Right hindlimb (tissue), 1 donor: Measurements from ENCODE around the gene CDK5.

ENCODE experiments used
- DNase-seq: peaks from one replicate; pipeline ENCODE4 v3.0.0-alpha.2; 2018

Gene CDK5

DNA sequence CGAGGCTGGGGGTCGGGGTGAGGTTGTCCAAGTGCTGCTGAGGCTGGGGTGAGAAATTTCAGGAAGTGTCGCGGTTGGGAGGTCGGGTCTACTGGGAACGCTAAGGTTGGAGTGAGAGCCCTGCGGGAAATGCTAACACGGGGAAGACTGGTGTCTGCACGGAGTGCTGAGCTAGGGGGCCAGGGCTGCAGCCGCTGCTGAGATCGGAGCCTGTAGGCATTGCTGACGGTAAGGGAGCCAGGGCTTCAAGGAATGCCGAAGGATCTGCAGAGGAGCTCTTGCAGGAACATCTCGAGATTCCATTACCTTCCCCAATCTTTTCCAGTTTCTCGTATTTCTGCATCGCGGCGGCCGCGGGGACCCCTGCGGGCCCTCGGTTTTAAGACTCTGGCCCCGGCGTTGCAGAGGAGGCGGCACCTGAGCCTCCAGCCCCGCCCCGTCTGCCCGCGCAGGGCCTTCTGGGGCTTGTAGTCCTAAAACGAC is at the start of gene CDK5:
TSS of gene CDK5 (minus strand) at position 392 of the 483 bp plus-strand sequence. CDS start at position 343, 49 bp downstream.
- no peak for DNase-seq

DNA sequence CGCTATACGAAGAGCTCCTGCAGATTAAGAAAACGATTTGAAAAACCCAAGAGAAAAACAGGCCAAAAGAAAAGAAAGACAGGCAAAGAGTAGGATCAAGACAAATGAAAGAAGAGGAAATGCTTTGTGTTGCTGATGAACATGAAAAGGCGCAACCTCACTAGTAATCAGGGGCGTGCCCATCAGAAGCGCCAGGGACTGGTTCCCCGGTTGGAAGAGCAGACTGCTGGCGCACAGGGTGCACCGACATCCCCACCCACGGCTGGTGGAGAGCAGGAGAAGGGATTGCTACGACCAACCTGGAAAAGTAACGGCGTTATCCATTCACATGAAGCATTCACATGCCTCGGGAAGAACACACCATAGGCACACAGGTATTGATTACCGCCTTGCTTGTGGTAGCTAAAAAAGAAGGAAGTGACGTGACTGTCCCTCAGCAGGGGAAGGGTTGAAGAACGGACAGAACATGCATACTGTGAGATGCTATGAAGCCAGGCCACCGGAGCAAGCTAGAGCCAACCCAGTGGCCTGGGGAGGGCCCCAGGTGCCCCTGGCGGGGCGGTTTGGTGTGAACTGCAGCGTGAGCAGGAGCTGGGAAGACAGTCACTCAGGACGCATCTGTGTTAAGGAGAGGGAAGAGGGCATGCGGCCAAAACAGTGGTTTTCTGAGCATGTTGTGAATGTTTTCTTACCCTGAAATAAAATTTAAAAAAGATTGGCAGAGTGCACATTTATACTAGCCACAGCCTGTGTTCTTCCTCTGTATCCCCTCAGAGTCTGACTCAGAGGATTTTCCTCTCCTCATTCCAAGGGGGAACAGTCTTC is 46.9 kb upstream of the CDK5 start:
- DNase-seq, result no peak

DNA sequence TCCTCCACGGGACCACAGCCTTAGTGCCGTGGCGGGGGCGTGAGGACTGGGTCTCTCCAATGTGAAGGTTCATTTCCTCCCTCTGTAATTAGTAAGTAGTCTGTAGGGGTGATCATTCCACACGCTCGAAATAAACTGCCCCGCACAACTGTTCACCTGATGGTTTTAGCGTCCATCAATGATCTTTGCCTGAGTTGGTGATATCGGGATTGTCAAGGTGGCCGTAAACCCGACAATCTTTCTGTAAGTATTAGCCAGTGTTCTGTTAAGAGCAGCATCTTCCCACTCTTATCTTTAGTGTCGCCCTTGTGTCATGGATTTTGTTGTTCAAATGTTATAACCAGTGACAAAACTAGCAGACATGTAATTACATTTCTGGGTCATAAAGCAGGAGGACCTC is 46.3 kb upstream of the CDK5 start:
- no peak for DNase-seq

DNA sequence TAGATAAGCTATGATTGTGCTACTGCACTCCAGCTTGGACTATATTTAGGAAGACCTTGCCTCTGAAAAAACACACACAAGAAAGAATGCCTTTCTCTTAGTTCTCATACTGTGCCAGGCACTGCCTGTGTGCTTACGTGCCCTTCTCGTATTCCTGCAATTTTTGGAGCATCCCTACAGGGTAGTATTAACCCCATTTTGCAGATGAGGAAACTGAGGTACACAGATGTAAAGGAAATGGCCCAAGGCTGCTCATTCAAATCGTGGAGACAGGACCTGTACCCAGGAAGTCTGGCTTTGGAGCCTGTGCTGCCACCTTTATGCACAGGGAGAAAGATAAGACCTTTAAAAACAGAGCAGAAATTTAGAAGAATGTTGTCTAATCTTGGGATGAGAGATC is 45.3 kb upstream of the CDK5 start:
- no peak for DNase-seq

DNA sequence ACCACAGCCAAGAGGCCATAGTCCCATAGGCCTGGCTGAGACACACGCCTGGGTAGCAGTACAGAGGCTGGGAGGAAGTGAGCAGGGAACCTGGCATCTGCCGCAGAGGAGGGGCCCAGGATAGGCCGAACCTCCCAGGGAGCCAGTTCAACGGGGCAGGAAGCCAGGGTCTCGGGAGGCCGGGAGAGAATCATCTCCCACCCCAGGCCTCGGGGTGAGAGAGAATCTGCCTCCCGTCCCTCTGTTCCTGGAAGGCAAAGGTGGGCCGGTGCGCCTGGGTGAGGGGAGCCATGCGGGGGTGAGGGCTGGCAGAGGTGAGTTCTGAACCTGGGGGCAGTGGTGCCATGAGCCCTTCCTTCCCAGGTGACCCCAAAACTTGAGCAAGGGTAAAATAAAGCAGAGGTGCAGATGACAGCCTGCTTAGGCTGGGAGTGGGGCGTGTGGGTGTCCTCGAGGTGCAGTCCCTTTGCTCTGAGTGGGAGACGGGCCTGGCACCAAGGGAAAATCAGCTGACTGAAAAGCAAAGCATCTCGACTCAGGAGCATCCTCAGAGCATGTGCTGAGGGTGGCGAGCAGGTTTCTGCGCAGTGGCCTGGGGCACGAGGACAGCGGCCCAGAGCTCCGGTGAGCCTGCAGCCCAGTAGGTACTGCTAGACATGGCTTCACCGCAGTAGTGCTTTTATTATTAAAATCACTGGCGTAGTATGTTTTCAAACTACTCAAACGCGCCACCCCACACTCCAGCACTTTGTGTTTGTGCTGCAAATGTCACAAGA is 44.1 kb upstream of the CDK5 start:
- DNase-seq, result no peak

DNA sequence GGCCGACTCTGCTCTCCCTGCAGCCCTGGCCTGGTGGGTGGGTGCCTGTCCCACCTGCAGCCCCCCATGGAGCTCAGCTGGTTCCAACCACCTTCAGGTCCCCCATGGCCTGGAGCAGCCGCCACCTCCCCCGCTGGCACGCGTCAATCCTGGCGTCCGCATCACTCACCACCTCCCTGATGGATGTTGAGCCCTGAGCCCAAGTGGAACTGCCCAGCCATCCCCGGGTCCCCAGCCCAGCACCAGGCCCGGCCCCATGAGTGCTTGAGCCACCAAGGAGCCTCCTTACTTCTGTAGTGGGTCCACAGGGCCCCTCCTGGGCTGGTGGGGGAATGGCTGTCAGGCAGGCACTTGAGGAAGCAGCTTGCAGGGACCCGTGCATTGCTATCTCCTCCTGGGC is 43.2 kb upstream of the CDK5 start:
- DNase-seq, result no peak

DNA sequence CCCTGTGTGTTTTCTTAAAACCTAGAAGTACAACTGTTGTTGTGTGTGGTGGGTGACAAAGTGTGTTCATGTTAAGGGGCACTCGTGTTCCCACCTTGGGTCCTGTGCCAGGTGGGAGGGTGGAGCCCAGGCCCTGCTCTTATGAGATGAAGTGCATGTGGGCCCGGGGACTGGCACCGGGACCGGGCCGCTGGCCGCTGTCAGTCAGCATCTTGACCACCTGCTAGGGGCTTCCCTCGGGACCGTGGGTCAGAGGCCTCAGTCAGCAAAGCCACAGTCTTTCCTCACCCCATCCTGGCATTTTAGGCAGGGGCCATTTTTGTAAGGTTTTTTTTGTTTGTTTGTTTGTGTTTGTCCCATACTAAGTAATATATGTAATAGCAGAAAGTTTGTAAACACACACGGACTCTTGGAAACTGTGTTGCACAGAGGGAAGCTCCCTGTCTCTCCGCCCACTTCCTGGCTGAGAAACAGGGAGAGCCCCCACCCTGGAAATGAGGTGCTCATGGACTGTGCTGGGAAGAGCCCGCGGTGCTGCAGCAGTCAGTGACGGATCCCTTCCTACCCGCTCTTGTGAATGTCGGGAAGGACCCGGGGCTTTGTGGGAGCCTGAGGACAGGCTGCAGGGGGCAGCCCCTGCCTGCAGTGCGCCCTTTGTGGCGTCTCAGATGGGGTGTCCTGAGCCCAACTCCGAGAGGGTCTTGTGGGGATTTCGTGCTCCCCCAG is 42.0 kb upstream of the CDK5 start:
- DNase-seq, result no peak

DNA sequence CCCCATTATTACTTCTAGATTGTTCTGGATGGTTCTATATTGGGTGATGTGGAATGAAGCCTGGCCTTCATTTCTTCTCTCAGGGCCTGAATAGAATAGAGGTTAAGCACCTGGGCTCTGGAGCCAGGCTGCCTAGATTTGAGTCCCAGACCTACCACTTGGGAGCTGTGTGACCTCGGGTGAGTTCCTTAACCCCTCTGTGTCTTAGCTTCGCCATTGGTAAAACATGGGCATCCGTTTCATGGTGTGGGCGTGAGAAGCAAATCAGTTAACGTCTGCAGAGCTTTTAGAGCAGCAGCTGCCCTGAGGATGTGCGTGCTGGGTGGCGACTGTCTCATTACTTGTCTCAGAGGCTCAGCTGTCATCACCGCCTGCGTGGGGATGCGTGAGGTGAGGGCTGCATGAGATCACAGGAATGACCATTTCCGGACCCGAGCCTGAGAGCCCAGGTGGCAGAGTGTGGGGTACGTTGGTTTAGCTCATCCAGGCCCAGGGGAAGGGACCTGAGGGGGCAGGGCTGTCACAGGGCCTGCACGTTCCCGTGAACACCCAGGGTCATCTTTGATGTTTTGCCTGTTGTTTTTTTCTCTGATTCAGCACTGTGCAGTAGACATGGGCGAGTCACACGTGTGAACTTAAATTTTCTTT is 38.3 kb upstream of the CDK5 start:
- no peak for DNase-seq

DNA sequence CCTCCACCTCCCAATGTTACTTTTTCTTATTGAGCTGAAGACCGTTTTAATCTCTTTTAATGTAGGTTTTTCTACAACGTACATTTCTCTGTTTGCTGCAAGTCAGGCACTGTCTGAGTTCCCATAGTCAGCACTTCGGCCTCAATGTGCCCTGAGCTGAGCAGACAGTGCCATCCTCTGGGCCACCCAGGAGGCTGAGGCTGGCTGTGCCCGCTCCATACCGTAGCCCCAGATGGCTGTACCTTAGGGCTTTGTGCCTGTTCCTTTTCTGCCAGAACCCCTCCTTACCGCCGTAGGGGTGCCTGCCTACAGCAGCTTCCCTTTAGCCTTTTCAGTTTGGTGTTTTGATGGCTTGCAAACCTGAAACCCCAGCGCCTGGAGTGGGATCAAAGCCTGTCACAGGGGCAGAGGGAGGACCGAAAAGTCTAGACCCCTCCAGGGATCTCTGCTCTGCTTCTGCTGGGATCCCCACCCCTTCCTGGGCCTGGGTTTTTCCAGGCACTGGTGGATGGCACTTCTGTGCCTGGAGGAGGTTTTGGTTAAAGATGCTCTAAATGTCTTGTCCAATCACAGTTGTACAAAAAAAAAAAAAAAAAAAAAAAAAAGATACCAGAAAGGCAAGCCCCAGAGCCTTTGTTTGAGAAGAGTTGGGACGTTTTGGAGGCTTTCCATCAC is 37.6 kb upstream of the CDK5 start:
- no peak for DNase-seq

DNA sequence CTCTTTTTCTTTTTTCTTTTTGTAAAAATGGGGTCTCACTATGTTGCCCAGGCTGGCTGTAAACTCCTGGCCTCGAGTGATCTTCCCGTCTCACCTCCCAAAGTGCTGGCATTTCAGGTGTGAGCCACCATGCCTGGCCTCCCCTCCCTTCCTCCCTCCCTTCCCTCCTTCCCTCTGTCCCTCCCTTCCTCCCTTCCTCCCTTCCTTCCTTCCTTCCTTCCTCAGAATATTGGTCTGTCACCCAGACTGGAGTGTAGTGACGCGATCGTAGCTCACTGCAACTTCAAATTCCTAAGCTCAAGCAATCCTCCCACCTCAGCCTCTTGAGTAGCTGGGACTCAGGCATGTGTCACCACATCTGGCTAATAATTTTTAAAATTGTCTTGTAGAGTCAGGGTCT is 37.0 kb upstream of the CDK5 start:
- no peak for DNase-seq

DNA sequence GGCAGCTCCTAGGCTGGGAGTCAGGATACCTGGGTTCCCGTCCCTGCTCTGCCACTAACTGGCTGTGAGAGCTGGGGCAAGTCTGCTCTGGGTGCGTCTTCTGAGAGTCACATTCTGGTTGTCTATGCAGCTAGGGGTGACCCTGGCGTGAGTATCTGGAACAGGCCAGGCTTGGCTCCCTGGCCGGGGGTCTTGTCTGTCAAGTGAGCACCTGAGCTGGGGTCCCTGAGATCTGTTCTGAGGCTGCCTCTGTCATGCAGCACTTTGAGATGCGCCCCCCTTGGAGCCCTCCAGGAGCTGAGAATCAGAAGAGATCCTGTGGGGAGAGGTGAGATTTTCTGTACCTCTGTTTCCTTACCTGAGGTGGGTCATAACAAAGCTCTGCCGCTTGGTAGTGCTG is 36.1 kb upstream of the CDK5 start:
- no peak for DNase-seq

DNA sequence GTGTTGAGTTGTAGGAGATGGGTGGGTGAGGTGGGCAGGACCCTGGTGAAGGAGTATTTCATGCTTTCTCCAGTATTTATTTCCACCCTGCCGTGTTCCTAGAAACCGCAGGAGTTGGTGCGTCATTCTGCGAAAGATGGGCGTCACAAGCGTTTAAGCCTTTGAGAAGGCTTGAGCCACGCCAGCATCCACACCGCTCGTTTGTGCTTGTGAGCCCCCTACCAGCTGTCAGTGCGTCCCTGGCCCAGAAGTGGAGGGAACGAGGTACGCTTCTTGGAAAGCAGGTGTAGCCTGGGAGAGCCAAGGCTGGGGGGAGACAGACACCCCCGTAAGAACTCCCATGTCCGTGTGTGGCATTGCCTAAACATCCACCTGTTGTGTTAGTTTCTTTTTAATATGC is 34.3 kb upstream of the CDK5 start:
- DNase-seq, result no peak

DNA sequence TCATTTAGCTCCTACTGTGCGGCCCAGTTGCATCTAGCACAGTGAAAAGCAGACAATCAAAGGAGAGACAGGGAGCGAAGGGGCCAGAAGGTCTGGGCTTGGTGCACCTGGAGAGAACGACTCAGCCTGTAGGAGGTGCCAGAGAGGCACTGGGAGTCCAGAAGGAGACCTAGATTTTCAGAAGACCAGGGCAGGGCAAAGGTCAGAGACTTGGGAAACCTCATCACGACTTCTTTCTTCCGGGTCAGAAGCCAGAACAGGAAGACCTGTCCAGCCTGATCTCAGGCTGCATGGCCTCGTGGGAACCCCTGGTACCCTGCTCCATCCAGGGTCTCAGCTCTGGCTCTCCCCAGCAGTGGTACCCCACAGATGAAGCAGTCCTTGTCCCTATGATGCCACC is 33.7 kb upstream of the CDK5 start:
- DNase-seq, result no peak

DNA sequence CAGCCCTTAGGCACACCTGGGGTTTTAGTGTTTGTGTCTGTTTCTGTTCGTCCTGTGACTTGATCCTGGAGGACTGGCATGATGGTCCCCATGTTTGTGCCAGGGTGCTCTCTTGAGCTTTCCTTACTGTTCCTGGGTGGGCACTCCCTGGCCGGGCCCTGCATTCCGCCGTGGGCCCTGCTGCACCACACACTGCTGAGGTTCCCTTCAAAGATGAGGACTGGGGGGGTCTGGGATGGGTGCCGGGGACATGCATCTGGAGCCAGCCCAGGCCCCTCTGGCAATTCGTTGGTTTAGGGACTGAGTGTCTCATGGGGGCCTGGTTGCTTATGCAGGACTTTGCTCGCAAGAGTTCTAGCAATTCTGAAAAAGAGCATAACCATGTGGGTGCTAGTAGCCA is 33.3 kb upstream of the CDK5 start:
- DNase-seq, result no peak

DNA sequence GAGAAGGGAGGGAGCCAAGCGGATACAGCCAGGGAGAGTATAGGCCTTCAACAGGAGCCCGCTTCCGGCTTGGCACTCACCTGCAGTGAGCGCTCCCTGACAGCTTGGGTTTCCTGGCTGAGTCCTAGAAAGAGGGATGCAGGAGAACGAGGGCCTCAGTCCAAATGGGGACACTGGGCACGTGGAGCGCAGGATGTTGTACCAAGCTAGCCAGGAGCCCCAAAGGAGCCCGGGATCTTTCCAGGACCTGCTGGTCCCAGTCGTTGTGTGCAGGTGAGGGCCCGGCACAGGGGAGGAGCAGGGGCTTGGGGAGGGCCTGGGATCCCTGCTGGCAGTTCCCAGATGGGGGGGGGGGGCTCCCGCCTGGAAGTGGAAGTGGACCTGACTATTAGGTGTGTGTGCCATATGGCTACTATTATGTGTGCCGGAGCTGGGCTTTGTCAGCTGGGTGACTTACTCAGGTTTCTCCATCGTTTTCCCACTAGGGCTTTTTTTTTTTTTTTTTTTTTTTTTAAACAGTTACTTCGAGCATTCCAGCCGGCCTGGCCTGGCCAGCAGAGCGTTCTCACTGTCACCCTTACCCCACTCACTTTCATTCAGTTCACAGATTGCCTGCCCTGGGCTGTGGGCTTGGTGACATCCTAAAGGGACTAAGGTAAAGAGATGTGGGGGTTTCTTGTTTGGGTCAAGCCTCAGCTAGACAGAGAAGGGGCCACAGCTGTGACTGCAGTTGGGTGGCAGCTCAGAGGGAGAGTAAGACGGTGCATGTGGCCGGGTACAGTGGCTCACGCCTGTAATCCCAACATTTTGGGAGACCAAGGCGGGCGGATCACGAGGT is 32.4 kb upstream of the CDK5 start:
- no peak for DNase-seq

DNA sequence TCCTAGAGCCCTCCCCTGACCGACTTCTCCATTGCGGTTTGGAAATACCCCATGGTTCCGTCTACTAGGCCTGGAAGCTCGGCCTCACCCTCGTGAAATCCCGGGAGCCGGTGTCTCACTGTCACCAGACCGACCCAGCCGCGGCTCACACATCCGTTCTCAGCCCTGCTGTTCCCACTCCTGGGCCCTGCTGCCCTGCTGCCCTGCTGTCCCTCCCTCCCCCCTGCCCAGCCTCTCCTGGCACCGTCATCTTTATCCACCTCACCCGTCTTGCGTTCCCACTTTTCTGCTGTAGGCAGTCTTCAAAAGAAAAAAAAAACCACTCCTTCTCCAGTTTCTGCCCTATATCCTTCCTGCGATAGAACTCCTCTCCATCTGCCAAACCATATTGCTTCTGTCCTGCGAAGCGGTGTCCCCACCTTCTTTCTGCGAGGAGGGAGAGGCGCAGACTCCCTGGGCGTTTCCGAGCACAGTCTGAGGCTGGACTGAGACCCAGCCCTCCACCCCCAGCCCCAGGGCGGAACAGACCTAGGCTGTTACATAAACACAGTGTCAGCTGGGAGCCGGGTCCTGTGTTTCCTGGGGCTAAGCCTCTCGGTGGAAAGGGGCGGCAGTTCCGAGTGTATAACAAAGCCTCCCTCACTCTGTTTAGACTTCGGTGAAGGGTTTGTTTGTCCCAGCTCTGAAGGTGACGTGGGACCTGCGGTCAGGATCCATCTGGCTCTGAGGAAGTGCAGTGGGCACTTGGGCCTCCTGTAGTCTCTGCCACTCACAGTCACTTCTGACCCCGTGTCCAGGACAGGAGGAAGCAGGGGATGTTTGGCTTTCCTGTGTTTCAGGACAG is 31.4 kb upstream of the CDK5 start:
- DNase-seq, result peak; percentile 76

DNA sequence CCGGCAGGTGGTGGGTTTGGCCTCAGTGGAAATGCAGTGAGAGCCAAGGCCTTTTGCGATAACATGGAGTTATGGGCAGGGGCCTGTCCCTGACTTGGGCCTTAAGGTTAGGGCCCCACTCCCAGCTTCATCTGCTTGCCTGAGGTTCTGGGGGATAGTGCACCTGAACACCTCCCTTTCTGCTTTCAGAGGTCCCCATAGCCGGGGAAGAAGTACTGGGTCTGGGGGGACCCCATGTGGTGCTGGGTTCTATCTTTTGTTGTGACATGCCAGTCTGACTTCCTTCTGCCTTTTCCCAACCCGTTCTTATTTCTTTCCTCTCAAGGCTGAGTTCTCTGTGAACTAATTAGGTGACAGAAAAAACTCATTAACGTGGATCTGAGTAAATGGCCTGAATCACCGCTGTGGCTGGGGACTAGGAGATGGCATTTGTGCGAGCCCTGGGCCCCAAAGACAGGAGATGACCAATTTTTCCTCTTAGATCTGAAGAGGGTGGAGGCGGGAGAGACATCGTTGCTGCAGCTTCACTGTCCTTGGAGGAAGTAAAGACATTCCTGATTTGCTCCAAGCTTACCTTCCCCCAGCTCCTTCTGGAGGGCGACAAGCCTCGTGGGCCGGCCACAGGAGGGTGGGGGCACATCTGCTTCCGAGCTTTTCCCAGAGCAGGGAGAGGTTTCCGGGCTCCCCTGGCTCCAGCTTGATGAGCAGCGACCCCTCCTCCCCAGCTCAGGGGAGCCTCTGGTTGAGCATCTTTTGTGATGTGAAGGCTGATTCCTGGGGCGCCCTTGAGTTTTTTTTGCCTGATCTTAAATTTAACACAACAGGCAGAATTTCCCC is 30.5 kb upstream of the CDK5 start:
- DNase-seq, result no peak

DNA sequence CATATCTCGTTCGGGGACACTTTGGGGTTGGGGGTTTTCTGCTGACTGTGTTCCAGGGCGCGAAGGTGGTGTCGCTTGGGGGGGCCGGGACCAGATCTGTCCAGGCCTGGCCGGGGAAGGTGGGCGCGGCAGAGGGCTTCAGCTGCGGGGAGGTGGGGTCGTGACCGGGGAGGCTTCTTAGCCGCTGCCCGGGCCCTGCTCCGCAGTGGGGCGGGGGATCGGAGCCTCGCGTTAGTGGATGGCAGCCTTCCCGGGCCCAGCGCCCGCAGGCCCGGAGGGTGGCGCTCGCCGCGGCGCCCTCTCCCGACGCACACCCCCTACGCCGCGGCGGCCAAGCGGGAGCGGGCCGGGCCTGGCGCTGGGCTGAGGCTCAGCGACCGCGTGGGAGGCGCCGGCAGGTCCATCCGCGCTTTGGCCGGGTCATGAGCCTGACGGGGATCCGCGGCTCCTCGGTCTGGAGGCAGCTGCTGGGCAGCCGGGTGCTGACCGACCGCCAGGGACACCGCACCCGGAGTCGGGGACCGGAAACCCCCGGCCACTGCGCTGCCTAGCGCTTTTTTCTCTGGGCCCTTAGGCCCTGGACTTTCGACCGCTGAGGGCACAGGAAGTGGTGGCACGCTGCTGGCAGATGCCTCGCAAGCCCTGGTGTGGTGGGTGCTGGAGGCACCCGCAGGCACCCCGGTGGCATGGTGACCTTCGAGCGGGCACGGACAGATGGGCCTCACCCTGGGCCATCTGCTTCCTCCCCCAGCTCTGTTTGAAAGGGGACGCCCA is 29.7 kb upstream of the CDK5 start:
- peak; percentile 61 for DNase-seq

DNA sequence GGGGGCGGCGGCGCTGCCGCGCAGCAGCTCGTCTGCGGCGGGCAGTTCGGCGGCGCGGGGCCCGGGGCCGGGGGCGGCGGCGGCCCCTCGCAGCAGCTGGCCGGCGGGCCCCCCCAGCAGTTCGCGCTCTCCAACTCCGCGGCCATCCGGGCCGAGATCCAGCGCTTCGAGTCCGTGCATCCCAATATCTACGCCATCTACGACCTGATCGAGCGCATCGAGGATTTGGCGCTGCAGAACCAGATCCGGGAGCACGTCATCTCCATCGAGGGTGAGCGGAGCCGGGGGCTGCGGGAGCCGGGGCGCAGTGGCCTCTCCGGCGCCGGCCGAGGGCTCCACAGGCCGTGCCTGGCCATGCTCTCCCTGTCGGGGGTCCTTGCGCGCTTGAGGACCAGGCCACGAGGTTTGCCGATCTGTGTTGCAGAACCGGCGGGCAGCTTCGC is 29.1 kb upstream of the CDK5 start:
- DNase-seq, result peak; percentile 65
